ENCODE measurements around the gene SBF2.

SBF2 gene

GRCh38 chr11:9842923-9843322, 451.1 kb downstream of the SBF2 start:
- no peak for DNase-seq (ENCODE audit: low spot score)
- in situ Hi-C loops (cut with MboI; ENCODE audit: low sequenced_read_pairs, unreplicated experiment), result no loop called here
- no peak for TF ChIP-seq CTCF (IDR thresholded peaks at IDR 0.05; ENCODE audit: borderline replicate concordance, control extremely low read depth, extremely low read depth, insufficient read depth, missing control alignments)

- in situ Hi-C loops (cut with MboI; ENCODE audit: low sequenced_read_pairs, unreplicated experiment), result no loop called here
- DNase-seq (ENCODE audit: low spot score), result no peak
- TF ChIP-seq CTCF (IDR thresholded peaks at IDR 0.05; ENCODE audit: borderline replicate concordance, control extremely low read depth, extremely low read depth, insufficient read depth, missing control alignments), result no peak
Measured at GRCh38 chr11:9840460-9841004, 453.5 kb downstream of the SBF2 start.

GRCh38 chr11:9839550-9839949, 454.5 kb downstream of the SBF2 start:
- DNase-seq (ENCODE audit: low spot score), result no peak
- TF ChIP-seq CTCF (IDR thresholded peaks at IDR 0.05; ENCODE audit: borderline replicate concordance, control extremely low read depth, extremely low read depth, insufficient read depth, missing control alignments), result no peak
- in situ Hi-C loops (cut with MboI; ENCODE audit: low sequenced_read_pairs, unreplicated experiment), result no loop called here

GRCh38 chr11:9838961-9839360, 455.1 kb downstream of the SBF2 start:
- no peak for TF ChIP-seq CTCF (IDR thresholded peaks at IDR 0.05; ENCODE audit: borderline replicate concordance, control extremely low read depth, extremely low read depth, insufficient read depth, missing control alignments)
- in situ Hi-C loops (cut with MboI; ENCODE audit: low sequenced_read_pairs, unreplicated experiment), result no loop called here
- DNase-seq (ENCODE audit: low spot score), result peak; percentile 29

- no peak for TF ChIP-seq CTCF (IDR thresholded peaks at IDR 0.05; ENCODE audit: borderline replicate concordance, control extremely low read depth, extremely low read depth, insufficient read depth, missing control alignments)
- DNase-seq (ENCODE audit: low spot score), result no peak
Measured at GRCh38 chr11:9838229-9838628, 455.8 kb downstream of the SBF2 start.

GRCh38 chr11:9834291-9834690, 459.7 kb downstream of the SBF2 start:
- in situ Hi-C loops (cut with MboI; ENCODE audit: low sequenced_read_pairs, unreplicated experiment), result no loop called here
- no peak for TF ChIP-seq CTCF (IDR thresholded peaks at IDR 0.05; ENCODE audit: borderline replicate concordance, control extremely low read depth, extremely low read depth, insufficient read depth, missing control alignments)
- no peak for DNase-seq (ENCODE audit: low spot score)

More at GRCh38 chr11:9838229-9838628, 455.8 kb downstream of the SBF2 start:
- in situ Hi-C loops (cut with MboI; ENCODE audit: low sequenced_read_pairs, unreplicated experiment), result no loop called here
